Inferior parietal cortex (tissue), 1 donor: ENCODE results near the gene SLC34A3.
"Not testable (repeated sequence)": the region's sequence is repeated elsewhere in the genome, so short reads cannot be mapped to it uniquely, and the experiment has no call there.

Experiments used
- DNase-seq: peaks from one replicate; pipeline ENCODE4 v3.0.0-alpha.2; 2016; ENCODE audit errors: extremely low spot score

The SLC34A3 gene

GRCh38 chr9:137255448-137256114, 24.9 kb downstream of the SLC34A3 start:
- DNase-seq: no peak

DNA sequence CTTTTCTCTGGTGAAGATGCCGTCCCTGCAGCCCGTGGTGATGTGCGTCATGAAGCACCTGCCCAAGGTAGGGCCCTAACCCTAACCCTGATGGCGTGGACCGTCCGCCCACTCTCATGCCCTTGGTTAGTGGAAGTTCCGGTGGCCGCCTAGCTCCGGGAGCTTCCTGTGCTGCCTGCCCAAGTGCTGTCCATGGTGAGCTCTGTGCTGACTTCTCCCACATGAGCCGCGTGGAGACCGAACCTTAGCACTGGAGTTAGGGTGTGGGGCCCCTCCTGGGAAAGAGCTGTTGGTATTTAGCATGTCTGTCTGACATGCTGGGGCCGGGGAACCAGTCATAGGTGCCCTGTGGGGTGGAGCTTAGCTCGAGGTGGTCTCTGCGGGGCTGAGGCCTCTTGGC, 25.7 kb downstream of the SLC34A3 start:
- DNase-seq: no peak

DNA sequence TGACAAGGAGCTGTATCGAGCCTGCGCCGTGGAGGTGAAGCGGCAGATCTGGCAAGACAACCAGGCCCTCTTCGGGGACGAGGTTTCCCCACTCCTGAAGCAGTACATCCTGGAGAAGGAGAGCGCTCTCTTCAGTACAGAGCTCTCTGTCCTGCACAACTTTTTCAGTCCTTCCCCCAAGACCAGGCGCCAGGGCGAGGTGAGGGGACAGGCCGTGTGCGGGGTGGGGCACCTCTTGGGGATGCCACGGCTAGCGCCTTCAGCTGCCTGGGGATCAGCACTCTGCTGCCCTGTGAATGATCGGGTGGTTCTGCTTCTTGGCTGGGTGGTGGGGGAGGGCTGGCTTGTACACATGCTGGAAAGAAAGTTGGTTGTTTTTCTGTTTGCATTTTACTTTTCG, 26.2 kb downstream of the SLC34A3 start:
- no peak for DNase-seq

DNA sequence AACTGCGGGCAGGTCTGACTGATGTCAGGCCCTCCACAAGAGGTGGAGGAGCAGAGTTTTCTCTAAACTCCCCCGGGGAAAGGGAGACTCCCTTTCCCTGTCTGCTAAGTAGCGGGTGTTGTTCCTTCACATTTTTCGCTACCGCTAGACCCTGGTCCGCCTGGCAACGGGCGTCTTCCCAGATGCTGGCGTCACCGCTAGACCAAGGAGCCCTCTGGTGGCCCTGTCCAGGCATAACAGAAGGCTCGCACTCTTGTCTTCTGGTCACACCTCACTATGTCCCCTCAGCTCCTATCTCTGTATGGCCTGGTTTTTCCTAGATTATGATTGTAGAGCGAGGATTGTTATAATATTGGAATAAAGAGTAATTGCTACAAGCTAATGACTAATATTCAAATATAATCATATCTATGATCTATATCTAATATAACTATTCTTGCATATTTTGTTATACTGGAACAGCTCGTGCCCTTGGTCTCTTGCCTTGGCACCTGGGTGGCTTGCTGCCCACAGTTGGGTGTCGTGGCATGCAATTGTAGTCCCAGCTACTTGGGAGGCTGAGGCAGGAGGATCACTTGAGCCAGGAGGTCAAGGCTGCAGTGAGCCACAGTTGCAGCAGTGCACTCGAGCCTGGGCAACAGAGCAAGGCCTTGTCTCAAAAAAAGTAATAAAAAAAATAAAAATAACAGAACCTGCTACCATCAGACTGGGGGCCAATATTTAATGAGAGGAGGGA, 31.6 kb downstream of the SLC34A3 start:
- DNase-seq: not testable (repeated sequence)

DNA sequence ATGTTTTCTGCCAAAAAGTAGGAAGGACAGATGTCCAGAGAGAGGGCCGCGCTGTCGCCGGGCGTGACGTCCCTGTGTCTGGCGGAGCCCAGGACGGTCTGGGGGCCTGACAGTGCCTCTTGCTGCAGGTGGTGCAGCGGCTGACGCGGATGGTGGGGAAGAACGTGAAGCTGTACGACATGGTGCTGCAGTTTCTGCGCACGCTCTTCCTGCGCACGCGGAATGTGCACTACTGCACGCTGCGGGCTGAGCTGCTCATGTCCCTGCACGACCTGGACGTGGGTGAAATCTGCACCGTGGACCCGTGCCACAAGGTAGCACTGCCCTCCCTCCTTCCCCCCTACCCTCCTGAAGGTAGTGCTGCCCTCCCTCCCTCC, 32.2 kb downstream of the SLC34A3 start:
- no peak for DNase-seq

GRCh38 chr9:137263506-137263905, 32.8 kb downstream of the SLC34A3 start:
- DNase-seq: no peak

- DNase-seq: no peak
Measured at GRCh38 chr9:137264067-137264466, 33.4 kb downstream of the SLC34A3 start.

DNA sequence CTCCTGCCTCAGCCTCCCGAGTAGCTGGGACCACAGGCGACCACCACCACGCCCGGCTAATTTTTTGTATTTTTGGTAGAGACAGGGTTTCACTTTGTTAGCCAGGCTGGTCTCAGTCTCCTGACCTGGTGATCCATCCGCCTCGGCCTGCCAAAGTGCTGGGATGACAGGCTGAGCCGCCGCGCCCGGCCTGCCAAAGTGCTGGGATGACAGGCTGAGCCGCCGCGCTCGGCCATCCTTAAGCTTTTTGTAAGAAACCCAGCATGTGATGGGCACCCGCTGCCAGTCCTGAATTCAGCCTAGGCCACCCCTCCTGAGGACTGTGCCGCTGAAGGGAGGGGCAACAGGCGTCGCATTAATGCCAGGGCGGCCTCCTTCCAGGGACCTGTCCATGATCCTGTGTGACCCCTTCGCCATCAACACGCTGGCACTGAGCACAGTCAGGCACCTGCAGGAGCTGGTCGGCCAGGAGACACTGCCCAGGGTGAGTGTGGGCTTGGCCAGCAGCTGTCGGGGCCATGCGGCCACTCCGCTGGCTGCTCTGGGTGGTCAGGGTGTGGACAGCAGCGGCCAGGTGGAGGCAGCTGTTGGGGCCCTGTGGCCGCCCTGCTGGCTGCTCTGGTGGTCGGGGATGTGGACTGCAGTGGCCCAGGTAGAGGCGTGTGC, 34.9 kb downstream of the SLC34A3 start:
- DNase-seq: no peak

DNA sequence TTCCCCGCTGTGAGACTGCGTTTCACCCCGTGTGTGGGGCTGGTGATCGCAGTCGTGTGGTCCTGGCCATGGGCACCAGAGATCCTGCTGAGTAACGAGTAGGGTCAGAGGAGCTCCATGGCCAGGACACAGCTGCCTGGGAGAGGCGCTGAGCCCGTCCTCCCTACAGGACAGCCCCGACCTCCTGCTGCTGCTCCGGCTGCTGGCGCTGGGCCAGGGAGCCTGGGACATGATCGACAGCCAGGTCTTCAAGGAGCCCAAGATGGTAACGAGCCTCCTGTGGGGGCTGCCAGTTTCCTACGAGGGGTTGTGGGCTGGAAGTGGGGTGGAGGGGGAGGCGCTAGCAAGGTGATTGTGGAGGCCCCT, 35.4 kb downstream of the SLC34A3 start:
- no peak for DNase-seq

- DNase-seq: no peak
Measured at GRCh38 chr9:137266585-137267453, 36.1 kb downstream of the SLC34A3 start.

GRCh38 chr9:137267933-137268355, 37.2 kb downstream of the SLC34A3 start:
- DNase-seq: no peak

GRCh38 chr9:137268538-137269201, 38.0 kb downstream of the SLC34A3 start:
- no peak for DNase-seq

- no peak for DNase-seq
Measured at GRCh38 chr9:137269231-137269772, 38.6 kb downstream of the SLC34A3 start.

- no peak for DNase-seq
Measured at GRCh38 chr9:137270929-137271695, 40.4 kb downstream of the SLC34A3 start.

GRCh38 chr9:137271696-137272076, 41.0 kb downstream of the SLC34A3 start:
- no peak for DNase-seq

GRCh38 chr9:137272241-137273094, 41.8 kb downstream of the SLC34A3 start:
- DNase-seq: no peak

GRCh38 chr9:137273095-137273490, 42.4 kb downstream of the SLC34A3 start:
- no peak for DNase-seq

DNA sequence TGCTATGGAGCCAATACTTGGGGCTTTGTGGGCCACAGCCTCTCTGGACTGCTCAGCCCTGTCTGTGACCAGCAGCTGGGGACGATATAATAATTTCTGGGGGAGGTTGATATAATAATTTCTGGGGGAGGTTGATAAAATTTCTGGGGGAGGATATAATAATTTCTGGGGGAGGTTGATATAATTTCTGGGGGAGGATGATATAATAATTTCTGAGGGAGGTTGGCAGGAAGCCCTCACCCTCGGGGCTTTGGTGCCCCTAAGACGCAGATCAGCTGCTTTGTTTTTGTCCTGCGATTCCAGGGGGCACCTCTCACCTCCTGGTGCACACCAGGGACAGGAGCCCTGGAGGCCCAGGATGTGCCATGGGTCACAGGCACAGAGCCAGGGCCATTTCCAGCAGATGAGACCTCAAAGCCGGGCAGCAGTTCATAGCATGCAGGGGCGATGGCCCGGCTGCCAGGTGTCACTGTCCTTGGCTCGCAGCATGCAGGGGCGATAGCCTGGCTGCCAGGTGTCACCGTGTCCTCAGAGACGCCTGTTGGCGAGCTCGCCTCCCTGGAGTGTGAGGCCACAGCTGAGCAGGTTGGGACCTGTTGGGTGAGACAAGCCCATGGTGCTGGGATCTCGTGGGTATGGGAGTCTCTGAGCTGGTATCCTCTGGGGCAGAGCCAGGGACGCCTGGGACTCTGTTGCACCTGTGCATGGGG, 43.1 kb downstream of the SLC34A3 start:
- no peak for DNase-seq

DNA sequence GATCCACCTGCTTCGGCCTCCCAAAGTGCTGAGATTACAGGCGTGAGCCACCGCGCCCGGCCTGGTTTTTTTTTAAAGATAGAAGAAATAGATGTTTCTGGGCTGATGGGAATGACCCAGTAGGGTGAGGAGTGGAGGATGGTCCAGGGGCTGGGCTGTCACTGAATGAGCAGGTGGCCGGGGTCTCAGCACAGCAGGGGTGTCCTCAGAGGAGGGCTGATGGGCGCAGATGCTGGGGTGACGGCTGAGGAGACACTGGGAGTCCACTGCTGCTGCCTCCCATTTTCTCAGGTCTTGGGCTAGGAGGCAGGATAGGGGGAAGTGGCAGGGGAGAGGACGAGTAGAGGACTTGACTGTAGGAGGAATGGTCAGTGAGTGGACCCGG, 44.5 kb downstream of the SLC34A3 start:
- no peak for DNase-seq
